Activated T-helper 1 cell treated with anti-CD3 and anti-CD28 coated beads, Interleukin-12 subunit alpha, Interleukin-12 subunit beta, Interleukin-2, Interleukin-4 antibody, amounts not matched to agents 30 ng/mL and 10 ng/mL and 1 ng/mL, durations not matched to agents 14 hours and 24 hours and 36 hours (primary cell): ENCODE results near the gene C1QL1. TPM values are rescaled to one million over a fixed set of nuclear protein-coding genes. Genes with fewer than 3 reads are reported as not detected.
A peak's percentile ranks its signal among the peaks of the same experiment; 100 is the strongest.

Source experiments
- DNase-seq: peaks from one replicate; pipeline ENCODE4 v3.0.0; 2021; ENCODE audit warnings: low spot score
- H3K27ac Mint-ChIP-seq: one replicate; pipeline ENCODE4 v1.8.0; 2021; ENCODE audit warnings: mild to moderate bottlenecking, mixed read lengths
- H3K27me3 Mint-ChIP-seq: one replicate; pipeline ENCODE4 v1.8.0; 2022; ENCODE audit warnings: mild to moderate bottlenecking, moderate library complexity, mixed read lengths; ENCODE audit not compliant: insufficient read depth
- H3K36me3 Mint-ChIP-seq: one replicate; pipeline ENCODE4 v1.8.0; 2021; ENCODE audit warnings: low read depth, mixed read lengths
- H3K4me1 Mint-ChIP-seq: one replicate; pipeline ENCODE4 v1.8.0; 2021; ENCODE audit warnings: low read depth, mixed read lengths
- H3K4me3 Mint-ChIP-seq: one replicate; pipeline ENCODE4 v1.8.0; 2021; ENCODE audit warnings: mild to moderate bottlenecking, moderate library complexity, mixed read lengths
- H3K9me3 Mint-ChIP-seq: one replicate; pipeline ENCODE4 v1.8.0; 2021; ENCODE audit warnings: mixed read lengths
- intact Hi-C: fragments of 100-400 bp; cut with micrococcal nuclease; formaldehyde crosslinking; loops from one replicate; pipeline ENCODE4 v1.15.1; 2024
- total RNA-seq: library from RNA; stranded (reverse); gene quantifications from 2 replicates; pipeline ENCODE4 v1.2.3, GENCODE V29; 2022

C1QL1 gene
- total RNA-seq, 1 donor from 2014 or later = 0.39 TPM

- intact Hi-C loops = no loop called here
- no peaks in the 10 kb centered on the region for H3K27me3 Mint-ChIP-seq
- H3K36me3 Mint-ChIP-seq = peaks cover 42% of the 10 kb centered on the region
- H3K4me3 Mint-ChIP-seq = no peak overlapping the region
- H3K27ac Mint-ChIP-seq = no peak overlapping the region
- no peaks in the 10 kb centered on the region for H3K9me3 Mint-ChIP-seq
- no peaks in the 10 kb centered on the region for H3K4me1 Mint-ChIP-seq
- DNase-seq = no peak
These were observed 37.4 kb downstream of the C1QL1 start for GRCh38 chr17:44930667-44931066.

DNA sequence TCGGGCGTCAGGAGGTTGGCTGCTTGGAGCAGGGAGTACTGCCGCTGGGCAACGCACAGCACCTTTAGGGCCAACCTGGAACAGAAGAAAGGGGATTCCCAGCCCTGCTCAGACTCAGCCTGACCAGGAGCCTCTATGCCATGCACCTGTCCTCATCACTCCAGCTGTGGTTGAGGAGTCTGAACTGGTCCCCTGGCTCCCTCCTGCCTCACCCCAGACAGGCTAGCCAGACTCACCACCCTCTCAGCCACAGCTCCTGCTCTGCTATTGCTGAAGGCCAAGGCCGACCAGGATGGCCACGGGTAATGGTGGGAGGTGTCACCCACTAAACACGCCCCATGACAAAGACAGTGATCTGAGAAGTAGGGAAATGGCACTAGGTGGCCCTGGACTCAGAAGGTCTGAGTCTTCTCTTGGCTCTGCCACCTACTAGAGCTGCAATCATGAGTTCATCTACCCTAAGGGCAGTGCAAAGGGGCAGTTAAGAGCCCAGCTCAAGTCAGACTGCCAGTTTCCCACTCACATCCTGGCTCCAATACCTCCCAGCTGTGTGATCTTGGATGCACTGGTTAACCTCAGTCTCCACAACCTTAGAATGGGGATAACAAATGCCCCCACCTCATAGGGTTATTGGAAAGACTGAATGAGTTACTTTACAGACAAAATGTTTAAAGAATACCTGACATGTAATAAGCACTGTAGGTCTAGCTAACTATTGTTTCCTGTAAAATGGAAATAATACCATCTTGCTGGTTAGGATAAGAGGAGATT lies 39.0 kb downstream of the C1QL1 start:
- H3K36me3 Mint-ChIP-seq = peaks cover 40% of the 10 kb centered on the region

GRCh38 chr17:44928136-44928535 lies 40.0 kb downstream of the C1QL1 start:
- H3K36me3 Mint-ChIP-seq = peaks cover 41% of the 10 kb centered on the region
- no peaks in the 10 kb centered on the region for H3K27me3 Mint-ChIP-seq

More for the DNA sequence above, 39.0 kb downstream of the C1QL1 start:
- H3K27me3 Mint-ChIP-seq = no peaks in the 10 kb centered on the region
- H3K9me3 Mint-ChIP-seq = no peaks in the 10 kb centered on the region
- H3K4me1 Mint-ChIP-seq = no peaks in the 10 kb centered on the region
- no peak overlapping the region for H3K4me3 Mint-ChIP-seq
- intact Hi-C loops = no loop called here
- H3K27ac Mint-ChIP-seq = no peak overlapping the region
- DNase-seq = no peak

DNA sequence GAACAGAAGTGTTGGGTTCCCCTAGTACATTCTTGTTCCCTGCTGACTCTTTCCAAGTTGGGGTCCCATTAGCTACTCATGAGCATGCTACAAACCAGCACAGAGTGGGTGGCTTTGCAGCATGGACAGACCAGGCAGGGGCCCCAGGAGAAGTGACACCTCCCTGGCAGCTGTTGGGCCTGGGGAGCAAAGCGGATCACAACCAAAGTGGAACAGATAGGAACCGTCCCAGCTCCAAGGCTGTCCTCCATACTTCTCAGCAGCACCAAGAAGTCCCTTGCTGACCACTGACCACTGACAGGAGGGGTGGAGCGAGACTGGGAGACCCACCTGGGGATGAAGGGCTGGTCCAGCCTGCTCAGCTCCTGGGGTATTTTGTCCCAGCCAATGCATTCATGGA lies 40.4 kb downstream of the C1QL1 start:
- H3K4me3 Mint-ChIP-seq = no peak overlapping the region
- H3K9me3 Mint-ChIP-seq = no peaks in the 10 kb centered on the region
- peaks cover 41% of the 10 kb centered on the region for H3K36me3 Mint-ChIP-seq
- H3K27ac Mint-ChIP-seq = peak overlapping the region; percentile 44
- DNase-seq = no peak
- H3K4me1 Mint-ChIP-seq = no peaks in the 10 kb centered on the region
- H3K27me3 Mint-ChIP-seq = no peaks in the 10 kb centered on the region
- intact Hi-C loops = no loop called here

More at GRCh38 chr17:44928136-44928535, 40.0 kb downstream of the C1QL1 start:
- Mint-ChIP-seq H3K9me3 (no peaks in the 10 kb centered on the region), H3K4me1 (no peaks in the 10 kb centered on the region), H3K4me3 (no peak overlapping the region), H3K27ac (no peak overlapping the region)
- no peak for DNase-seq
- intact Hi-C loops = no loop called here

DNA sequence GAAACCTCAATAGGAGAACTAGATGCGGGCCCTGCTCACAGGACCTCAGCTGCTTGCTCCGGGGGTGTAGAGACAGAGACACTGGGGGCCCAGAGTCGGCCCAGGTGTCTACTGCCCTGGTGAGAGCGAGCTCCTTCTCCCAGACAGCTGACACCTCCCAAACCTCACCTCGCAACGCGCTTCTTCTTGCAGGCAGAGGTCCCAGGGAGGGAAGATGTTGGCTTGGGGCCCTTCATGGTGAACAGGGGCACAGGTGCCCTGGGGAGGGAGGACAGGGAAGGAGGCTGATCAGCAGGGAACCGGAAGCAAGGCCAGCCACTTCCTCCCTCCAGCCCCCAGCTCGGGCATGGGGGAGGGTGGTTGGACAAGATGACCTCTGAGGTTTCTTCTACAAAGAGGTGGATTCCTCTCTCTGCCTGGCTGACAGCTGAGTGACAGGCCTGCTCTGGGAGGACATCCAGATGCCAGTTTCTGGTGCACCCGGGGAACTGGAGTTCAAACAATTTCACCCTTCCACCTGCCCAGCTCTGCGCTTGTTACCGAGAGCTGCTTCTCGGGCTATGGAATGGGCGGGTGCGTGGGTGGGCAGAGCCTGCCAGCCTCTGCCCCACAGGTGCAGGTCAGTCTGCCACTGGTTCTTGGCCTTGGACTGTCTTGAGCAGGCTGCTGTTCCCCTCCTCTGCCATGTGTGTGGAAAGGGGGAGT lies 41.1 kb downstream of the C1QL1 start:
- no peak overlapping the region for H3K4me3 Mint-ChIP-seq
- H3K27me3 Mint-ChIP-seq = no peaks in the 10 kb centered on the region
- no peaks in the 10 kb centered on the region for H3K9me3 Mint-ChIP-seq
- peaks cover 41% of the 10 kb centered on the region for H3K36me3 Mint-ChIP-seq
- H3K4me1 Mint-ChIP-seq = no peaks in the 10 kb centered on the region
- H3K27ac Mint-ChIP-seq = no peak overlapping the region
- intact Hi-C loops = no loop called here
- DNase-seq = no peak

DNA sequence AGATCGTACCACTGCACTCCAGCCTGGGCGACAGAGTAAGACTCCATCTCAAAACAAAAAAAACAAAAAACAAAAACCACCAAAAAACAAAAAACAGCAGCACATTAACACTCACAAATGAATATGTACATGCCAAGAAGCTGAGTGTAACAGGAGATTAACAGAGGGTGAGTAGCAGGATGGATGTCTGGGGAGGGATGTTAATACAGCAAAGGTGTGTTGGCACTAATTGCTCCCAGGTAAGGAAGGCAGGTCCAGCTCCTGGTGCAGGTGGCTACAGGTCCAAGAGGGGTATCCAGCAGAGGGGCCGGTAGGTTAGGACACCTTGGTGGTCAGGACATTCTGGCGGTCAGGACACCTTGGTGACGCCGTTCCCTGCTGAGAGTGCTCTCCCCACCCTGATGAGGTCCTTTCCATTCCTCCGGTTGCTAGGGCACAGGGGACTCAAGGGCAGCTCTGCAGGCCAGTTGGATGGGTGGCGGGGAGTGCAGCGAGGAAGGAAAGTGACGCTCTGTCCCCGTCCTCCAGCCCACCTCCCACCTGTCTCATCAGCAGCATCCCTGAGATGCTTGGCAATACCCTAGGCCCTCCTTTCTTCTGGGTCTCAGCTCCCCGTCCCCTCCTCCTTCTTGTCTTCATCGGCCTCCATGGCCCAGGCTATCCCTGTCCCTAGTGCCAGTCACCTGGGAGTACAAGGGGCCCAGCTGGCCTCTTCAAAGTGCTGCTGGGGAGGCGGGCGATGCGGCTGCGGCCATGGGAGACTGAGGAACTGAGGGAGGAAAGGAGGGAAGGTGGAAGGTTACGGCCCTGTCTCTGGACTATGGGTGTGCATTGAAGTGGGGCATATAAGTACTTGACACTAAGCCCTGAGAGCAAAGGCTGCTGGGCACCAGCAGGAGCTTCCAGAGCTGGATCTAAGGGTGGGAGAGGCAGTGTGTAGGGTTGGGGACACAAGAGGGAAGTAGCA lies 42.1 kb downstream of the C1QL1 start:
- DNase-seq = no peak
- H3K4me1 Mint-ChIP-seq = no peaks in the 10 kb centered on the region
- no peak overlapping the region for H3K27ac Mint-ChIP-seq
- H3K27me3 Mint-ChIP-seq = peaks cover 2% of the 10 kb centered on the region
- peaks cover 33% of the 10 kb centered on the region for H3K36me3 Mint-ChIP-seq
- H3K9me3 Mint-ChIP-seq = no peaks in the 10 kb centered on the region
- intact Hi-C loops = no loop called here
- H3K4me3 Mint-ChIP-seq = no peak overlapping the region

DNA sequence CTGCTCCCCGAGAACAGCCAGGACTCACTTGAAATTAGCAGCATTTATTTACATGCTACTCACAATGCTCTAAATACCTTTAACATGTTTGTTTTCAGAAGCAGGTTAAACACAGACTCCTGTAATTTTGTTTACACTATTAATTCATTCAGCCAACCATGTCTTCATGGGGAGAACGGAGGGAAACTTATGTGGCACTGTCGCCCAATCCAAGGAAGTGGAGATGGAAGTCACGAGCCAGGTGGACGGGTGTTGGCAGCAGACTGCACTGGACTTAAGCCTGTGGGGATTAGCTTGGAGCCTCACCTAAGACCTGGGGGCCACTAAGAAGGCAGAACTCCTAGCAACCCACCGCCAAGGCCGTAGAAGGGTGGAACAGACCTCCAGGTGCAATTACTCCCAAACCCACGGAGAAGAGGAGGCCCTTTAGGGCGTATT lies 44.0 kb downstream of the C1QL1 start:
- no peak for DNase-seq
- H3K9me3 Mint-ChIP-seq = no peaks in the 10 kb centered on the region
- intact Hi-C loops = no loop called here
- H3K36me3 Mint-ChIP-seq = peaks cover 17% of the 10 kb centered on the region
- peaks cover 16% of the 10 kb centered on the region for H3K27me3 Mint-ChIP-seq
- no peak overlapping the region for H3K4me3 Mint-ChIP-seq
- peaks cover 8% of the 10 kb centered on the region for H3K4me1 Mint-ChIP-seq
- no peak overlapping the region for H3K27ac Mint-ChIP-seq

GRCh38 chr17:44922746-44923470 lies 45.2 kb downstream of the C1QL1 start:
- Mint-ChIP-seq H3K27ac (no peak overlapping the region), H3K4me1 (peaks cover 8% of the 10 kb centered on the region), H3K27me3 (peaks cover 21% of the 10 kb centered on the region), H3K4me3 (no peak overlapping the region), H3K36me3 (peaks cover 15% of the 10 kb centered on the region), H3K9me3 (no peaks in the 10 kb centered on the region)
- DNase-seq = no peak
- intact Hi-C loops = no loop called here

DNA sequence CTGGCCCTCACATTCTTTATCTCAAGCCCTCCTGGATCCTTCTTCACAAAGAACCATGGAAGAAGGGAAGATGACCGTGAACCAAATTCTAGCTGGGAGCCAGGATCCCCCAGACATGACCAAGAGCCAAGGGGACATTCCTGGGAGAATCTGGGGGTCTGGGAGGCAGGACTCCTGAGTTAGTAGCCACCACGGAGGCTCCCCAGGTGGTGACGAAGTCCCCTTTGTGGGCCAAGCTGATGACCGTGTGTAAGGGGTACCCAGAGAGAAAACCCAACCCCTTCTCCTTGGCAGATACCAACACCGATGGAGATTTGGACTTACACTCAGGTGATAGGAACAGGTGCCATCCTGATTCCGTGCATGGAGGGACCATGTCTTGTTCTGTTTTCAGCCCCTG lies 46.0 kb downstream of the C1QL1 start:
- H3K27me3 Mint-ChIP-seq = peaks cover 23% of the 10 kb centered on the region
- H3K27ac Mint-ChIP-seq = no peak overlapping the region
- H3K4me3 Mint-ChIP-seq = no peak overlapping the region
- H3K36me3 Mint-ChIP-seq = peaks cover 11% of the 10 kb centered on the region
- H3K4me1 Mint-ChIP-seq = peaks cover 8% of the 10 kb centered on the region
- intact Hi-C loops = no loop called here
- no peaks in the 10 kb centered on the region for H3K9me3 Mint-ChIP-seq
- no peak for DNase-seq

- H3K27me3 Mint-ChIP-seq = peaks cover 23% of the 10 kb centered on the region
- H3K4me1 Mint-ChIP-seq = peaks cover 8% of the 10 kb centered on the region
- H3K4me3 Mint-ChIP-seq = no peak overlapping the region
- no peak for DNase-seq
- H3K9me3 Mint-ChIP-seq = no peaks in the 10 kb centered on the region
- H3K36me3 Mint-ChIP-seq = peaks cover 7% of the 10 kb centered on the region
- H3K27ac Mint-ChIP-seq = no peak overlapping the region
- intact Hi-C loops = loop anchor here (2.0 kb wide), 1 partner anchor 25 kb away; the partner anchor contains the start of gene KIF18B
These were observed 46.8 kb downstream of the C1QL1 start for GRCh38 chr17:44921122-44921882.

GRCh38 chr17:44920565-44920940 lies 47.5 kb downstream of the C1QL1 start:
- Mint-ChIP-seq H3K4me3 (no peak overlapping the region), H3K4me1 (peaks cover 8% of the 10 kb centered on the region), H3K9me3 (no peaks in the 10 kb centered on the region), H3K27ac (no peak overlapping the region), H3K36me3 (peaks cover 3% of the 10 kb centered on the region), H3K27me3 (peaks cover 24% of the 10 kb centered on the region)
- no peak for DNase-seq
- intact Hi-C loops = loop anchor here (1.0 to 2.0 kb wide), 3 partner anchors 26 to 179 kb away; partner anchors contain the start of gene KIF18B
